IMR-90 (cell line): Measurements from ENCODE around the gene TGFBR1. TPM values are rescaled to one million over a fixed set of nuclear protein-coding genes. Genes with fewer than 3 reads are reported as not detected.

ENCODE experiments used
- ATAC-seq: fragments of 200-7000 bp; cut with Tn5 transposase; 2 replicates; pipeline ENCODE4 v1.9.1; 2020; ENCODE audit warnings: low read depth, mild to moderate bottlenecking, moderate library complexity
- BruUV-seq: library from RNA; stranded (reverse); fragments of 400-500 nt; replicated peaks from 2 replicates; lab custom pipeline; 2021; lab: Mats Ljungman, UMichigan
- CTCF ChIA-PET: fragments of 300-600 bp; formaldehyde crosslinking; extraction: SDS; loops from one replicate; lab custom pipeline; 2021; ENCODE audit warnings: antibody characterized with exemption; lab: Yijun Ruan, JAX
- POLR2A ChIA-PET: fragments of 300-600 bp; sonication (Branson Sonifier 250); formaldehyde crosslinking; loops from one replicate; lab custom pipeline; 2022; ENCODE audit warnings: antibody characterized with exemption; ENCODE audit not compliant: unreplicated experiment; lab: Charles Lee
- DNase-seq: peaks from one replicate; pipeline ENCODE4 v3.0.0; 2013
- H2AFZ ChIP-seq: replicated peaks from 2 replicates; pipeline ENCODE3; 2013; ENCODE audit warnings: low read length, mild to moderate bottlenecking; ENCODE audit not compliant: poor library complexity
- H2AK5ac ChIP-seq: 2 replicates; pipeline ENCODE4 v1.6.1; 2013; ENCODE audit warnings: low read depth, low read length, inconsistent platforms
- H2AK9ac ChIP-seq: replicated peaks from 2 replicates; pipeline ENCODE3; 2013; ENCODE audit warnings: mild to moderate bottlenecking, low read depth, low read length, moderate library complexity; ENCODE audit not compliant: poor library complexity
- H2BK120ac ChIP-seq: 2 replicates; pipeline ENCODE4 v1.6.1; 2013; ENCODE audit warnings: low read depth, low read length, inconsistent platforms
- H2BK15ac ChIP-seq: 3 replicates; pipeline ENCODE4 v1.6.1; 2013; ENCODE audit warnings: low read depth, low read length, inconsistent platforms
- H2BK20ac ChIP-seq: 2 replicates; pipeline ENCODE4 v1.6.1; 2013; ENCODE audit warnings: low read depth, mild to moderate bottlenecking, inconsistent platforms, low read length, moderate library complexity
- H2BK5ac ChIP-seq: 2 replicates; pipeline ENCODE4 v1.6.1; 2013; ENCODE audit warnings: mild to moderate bottlenecking, low read depth, low read length, inconsistent platforms; ENCODE audit not compliant: poor library complexity, severe bottlenecking
- H3K14ac ChIP-seq: replicated peaks from 2 replicates; pipeline ENCODE4 v1.6.1; 2013; ENCODE audit warnings: low read depth, low read length, inconsistent platforms
- H3K18ac ChIP-seq: 2 replicates; pipeline ENCODE4 v1.6.1; 2013; ENCODE audit warnings: low read depth, low read length, control low read depth
- H3K23ac ChIP-seq: 2 replicates; pipeline ENCODE4 v1.6.1; 2013; ENCODE audit warnings: low read depth, low read length, inconsistent platforms
- H3K27ac ChIP-seq: 2 replicates; pipeline ENCODE4 v1.5.1; 2013; ENCODE audit warnings: mild to moderate bottlenecking, control low read depth, low read length; ENCODE audit not compliant: insufficient read depth
- H3K27me3 ChIP-seq: 2 replicates; pipeline ENCODE4 v1.6.1; 2013; ENCODE audit warnings: low read length; ENCODE audit not compliant: control insufficient read depth, insufficient read depth
- H3K36me3 ChIP-seq: 2 replicates; pipeline ENCODE4 v1.6.1; 2013; ENCODE audit warnings: low read length, mixed read lengths; ENCODE audit not compliant: control insufficient read depth, insufficient read depth
- H3K4ac ChIP-seq: 2 replicates; pipeline ENCODE4 v1.6.1; 2013; ENCODE audit warnings: low read depth, low read length, inconsistent platforms
- H3K4me1 ChIP-seq: 2 replicates; pipeline ENCODE4 v1.6.1; 2013; ENCODE audit warnings: low read length, mixed read lengths; ENCODE audit not compliant: control insufficient read depth, insufficient read depth
- H3K4me2 ChIP-seq: 2 replicates; pipeline ENCODE4 v1.6.1; 2013; ENCODE audit warnings: low read depth, mild to moderate bottlenecking, control low read depth, low read length, moderate library complexity
- H3K4me3 ChIP-seq: 2 replicates; pipeline ENCODE4 v1.5.1; 2013; ENCODE audit warnings: low read depth, mild to moderate bottlenecking, control low read depth, low read length, moderate library complexity; ENCODE audit not compliant: insufficient read depth
- H3K56ac ChIP-seq: 2 replicates; pipeline ENCODE4 v1.6.1; 2013; ENCODE audit warnings: low read length, inconsistent platforms; ENCODE audit not compliant: insufficient read depth; ENCODE audit errors: extremely low read depth
- H3K79me1 ChIP-seq, 2 experiments: 2 replicates each; pipeline ENCODE4 v1.6.1; 2013; ENCODE audit warnings: low read length in 2 of 2, inconsistent platforms in 1 of 2, low read depth in 1 of 2
- H3K9ac ChIP-seq: 2 replicates; pipeline ENCODE4 v1.6.1; 2013; ENCODE audit warnings: low read depth, low read length, control low read depth
- H3K9me1 ChIP-seq: 2 replicates; pipeline ENCODE4 v1.6.1; 2013; ENCODE audit warnings: low read length, inconsistent platforms; ENCODE audit not compliant: insufficient read depth
- H3K9me3 ChIP-seq: 2 replicates; pipeline ENCODE4 v1.6.1; 2013; ENCODE audit warnings: low read length; ENCODE audit not compliant: control insufficient read depth, insufficient read depth
- H4K20me1 ChIP-seq: 2 replicates; pipeline ENCODE4 v1.6.1; 2013; ENCODE audit warnings: low read length, inconsistent platforms; ENCODE audit not compliant: insufficient read depth
- H4K5ac ChIP-seq: 2 replicates; pipeline ENCODE4 v1.6.1; 2013; ENCODE audit warnings: mild to moderate bottlenecking, low read depth, low read length, control low read depth
- H4K8ac ChIP-seq, 2 experiments: 2 replicates each; pipeline ENCODE4 v1.6.1; 2013; ENCODE audit warnings: low read depth in 2 of 2, low read length in 2 of 2, control low read depth in 1 of 2, inconsistent platforms in 1 of 2
- H4K91ac ChIP-seq: 2 replicates; pipeline ENCODE4 v1.6.1; 2013; ENCODE audit warnings: low read depth, low read length, inconsistent platforms; ENCODE audit not compliant: insufficient read depth
- BHLHE40 ChIP-seq: fragments of 150-350 bp; IDR thresholded peaks from 2 replicates; pipeline ENCODE4 v1.6.1; 2016; ENCODE audit warnings: mild to moderate bottlenecking, low read depth, low read length
- CHD1 ChIP-seq: IDR thresholded peaks from 2 replicates; pipeline ENCODE4 v1.6.1; 2012; ENCODE audit warnings: low read depth, low read length, improper control_type of control experiment
- MAZ ChIP-seq: IDR thresholded peaks from 2 replicates; pipeline ENCODE4 v1.6.1; 2012; ENCODE audit warnings: low read depth, mild to moderate bottlenecking, low read length, improper control_type of control experiment, moderate library complexity, borderline replicate concordance
- MXI1 ChIP-seq: IDR thresholded peaks from 2 replicates; pipeline ENCODE4 v1.6.1; 2012; ENCODE audit warnings: low read depth, mild to moderate bottlenecking, low read length, moderate library complexity, borderline replicate concordance
- POLR2A ChIP-seq: IDR thresholded peaks from 2 replicates; pipeline ENCODE4 v1.6.1; 2012; ENCODE audit warnings: mild to moderate bottlenecking, low read depth, low read length
- RAD21 ChIP-seq: IDR thresholded peaks from 2 replicates; pipeline ENCODE4 v1.6.1; 2012; ENCODE audit warnings: low read length, improper control_type of control experiment
- SMC3 ChIP-seq: fragments of 150-350 bp; IDR thresholded peaks from 2 replicates; pipeline ENCODE4 v1.6.1; 2016; ENCODE audit warnings: low read depth, mild to moderate bottlenecking, antibody characterized with exemption, low read length, moderate library complexity
- WGBS, 2 experiments: methylation state at CpG; one replicate each; pipeline versions ENCODE4 v1.1.5 to v1.1.7; 2013; ENCODE audit warnings: missing lambda C conversion rate in 2 of 2; ENCODE audit not compliant: insufficient read length in 1 of 2; ENCODE audit errors: extremely low coverage in 2 of 2; 5-methylcytosine and 5-hydroxymethylcytosine counted together
- dilution Hi-C: fragments of 300-500 bp; cut with HindIII; formaldehyde crosslinking; loops from one replicate; pipeline ENCODE4 v1.14.3; 2018; ENCODE audit warnings: low sequenced_read_pairs; ENCODE audit not compliant: unreplicated experiment
- in situ Hi-C: fragments of 300-500 bp; cut with MboI; formaldehyde crosslinking; loops from 3 replicates; pipeline ENCODE4 v1.14.3; 2019; ENCODE audit warnings: low sequenced_read_pairs, inconsistent platforms, mixed read lengths
- intact Hi-C: fragments of 100-400 bp; cut with micrococcal nuclease; formaldehyde crosslinking; loops from 2 replicates; pipeline ENCODE4 v1.10.0; 2022
- polyA plus RNA-seq, 3 experiments: library from polyadenylated mRNA; depleted of rRNA; stranded (reverse); fragments of >200 nt; gene quantifications; 2 replicates each; pipeline ENCODE4 v1.2.3, GENCODE V29; 2012; ENCODE audit warnings: low replicate concordance in 1 of 3
- total RNA-seq: library from RNA; depleted of rRNA; stranded (reverse); fragments of >200 nt; gene quantifications from 2 replicates; pipeline ENCODE4 v1.2.3, GENCODE V29; 2012

TGFBR1 gene
- total and polyA plus RNA-seq, 2 of the 4 experiments (the other 2 are of a cell fraction), result 15.1 to 75.3 TPM

- peak overlapping the region; percentile 83 for H3K9ac ChIP-seq
- H3K9me3 ChIP-seq, result no peaks in the 10 kb centered on the region
- H2BK5ac ChIP-seq, result peak overlapping the region; percentile 86
- H3K4ac ChIP-seq, result peak overlapping the region; percentile 83
- H2AFZ ChIP-seq, result peak overlapping the region; percentile 91
- peak overlapping the region; percentile 94 for H3K4me2 ChIP-seq
- peak overlapping the region; percentile 87 for H3K27ac ChIP-seq
- ChIA-PET CTCF (interaction anchor here (0.6 kb wide), 1 partner anchor 153 kb away, joined by 4 read pairs; no protein-coding TSS in a partner anchor), POLR2A (no interaction called here)
- peaks cover 44% of the 10 kb centered on the region for H4K20me1 ChIP-seq
- dilution Hi-C loops (no loop called here), intact Hi-C loops (loop anchor here (2.0 to 5.0 kb wide), 3 partner anchors 19 to 105 kb away; no protein-coding TSS in a partner anchor), in situ Hi-C loops (no loop called here)
- H3K23ac ChIP-seq, result peak overlapping the region; percentile 47; the same call in 1 of the 2 replicates
- H2BK20ac ChIP-seq, result no peak overlapping the region
- H4K5ac ChIP-seq, result peak overlapping the region; percentile 11; the same call in 1 of the 2 replicates
- peak overlapping the region; percentile 26 for H3K18ac ChIP-seq
- no peaks in the 10 kb centered on the region for H3K27me3 ChIP-seq
- BruUV-seq, result no TSS peak
- ATAC-seq (peak; percentile 76), DNase-seq (peak; percentile 73)
- H3K9me1 ChIP-seq, result peaks cover 5% of the 10 kb centered on the region
- H3K4me1 ChIP-seq, result peaks cover 14% of the 10 kb centered on the region
- peak overlapping the region; percentile 69 for H2BK120ac ChIP-seq
- H2AK5ac ChIP-seq, result 0 out of 2 replicates have a peak overlapping the region, but pooled peaks have one; percentile 61
- H3K56ac ChIP-seq, result peak overlapping the region; percentile 67
- peak overlapping the region; percentile 85 for H2AK9ac ChIP-seq
- peaks cover 6 to 40% of the 10 kb centered on the region in 2 experiments for H3K79me1 ChIP-seq
- no peaks in the 10 kb centered on the region; the same call in 1 of the 2 replicates for H3K36me3 ChIP-seq
- H2BK15ac ChIP-seq, result no peak overlapping the region
- WGBS, 2 experiments, result 0% methylated on average over 49 of the region's 118 CpGs; no CpG with 5 or more reads in 1 of the 2 experiments
- TF ChIP-seq CHD1 (0 out of 2 replicates have a peak, but pooled peaks have one; percentile 23), RAD21 (no peak), MAZ (peak; percentile 17; the same call in 1 of the 2 replicates), SMC3 (no peak), POLR2A (peak; percentile 74; the same call in 1 of the 2 replicates), BHLHE40 (peak; percentile 31; the same call in 1 of the 2 replicates), MXI1 (peak; percentile 36)
- H4K8ac ChIP-seq, result peak overlapping the region in 1 of 2 experiments; percentile 56; a peak in 1 of 4 replicates
- H3K14ac ChIP-seq, result peak overlapping the region; percentile 75; the same call in 1 of the 2 replicates
- peak overlapping the region; percentile 51; the same call in 1 of the 2 replicates for H4K91ac ChIP-seq
- H3K4me3 ChIP-seq, result peak overlapping the region; percentile 67
Measured at GRCh38 chr9:99105152-99106043, 485 bp downstream of the TGFBR1 start.
